Measurements from ENCODE around the gene PCGF1.

Gene PCGF1

DNA sequence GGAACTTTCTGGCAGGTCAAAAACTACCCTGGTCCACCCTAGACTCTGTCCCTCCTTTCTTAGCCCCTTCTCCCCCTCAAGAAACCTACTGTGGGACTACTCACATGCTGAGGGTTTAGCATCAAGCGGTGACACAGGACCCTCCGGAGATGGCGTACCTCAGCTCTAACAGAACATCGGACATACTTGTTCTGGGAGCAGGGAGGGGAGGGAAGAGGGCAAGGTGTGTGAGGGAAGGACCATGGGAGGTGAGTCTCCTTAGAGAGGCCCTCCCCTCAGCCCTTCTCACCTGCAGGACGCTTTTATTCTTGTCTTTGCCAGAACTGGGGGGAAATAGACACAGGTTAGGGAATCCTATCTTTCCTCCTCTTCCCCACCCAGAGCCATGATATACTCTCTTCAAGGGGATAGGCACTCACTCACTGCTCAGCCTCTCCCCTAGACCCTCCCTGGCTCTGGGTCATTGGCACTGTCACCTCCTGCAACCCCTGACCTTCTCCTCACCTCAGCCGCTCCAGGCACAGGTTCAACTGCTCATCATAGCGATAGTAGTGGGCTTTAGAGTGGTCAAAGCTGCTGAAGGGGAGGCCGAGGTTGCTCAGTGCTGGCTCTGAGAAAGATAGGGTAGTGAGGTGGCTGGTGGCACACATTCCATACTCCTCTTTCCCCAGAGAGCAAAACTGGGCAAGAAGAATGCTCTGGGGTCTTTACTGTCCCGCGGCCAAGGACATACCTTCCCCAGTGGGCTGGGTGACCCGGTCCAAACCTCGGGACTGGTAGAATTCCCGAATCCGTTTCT lies 1.8 kb downstream of the PCGF1 start:
- CTCF ChIA-PET, result interaction anchor here (1.6 to 3.3 kb wide), 6 partner anchors 14 to 82 kb away, joined by 5 to 20 read pairs (median 10); partner anchors contain the start of genes AUP1, CCDC142, HTRA2 and TTC31
- POLR2A ChIA-PET, result no interaction called here

DNA sequence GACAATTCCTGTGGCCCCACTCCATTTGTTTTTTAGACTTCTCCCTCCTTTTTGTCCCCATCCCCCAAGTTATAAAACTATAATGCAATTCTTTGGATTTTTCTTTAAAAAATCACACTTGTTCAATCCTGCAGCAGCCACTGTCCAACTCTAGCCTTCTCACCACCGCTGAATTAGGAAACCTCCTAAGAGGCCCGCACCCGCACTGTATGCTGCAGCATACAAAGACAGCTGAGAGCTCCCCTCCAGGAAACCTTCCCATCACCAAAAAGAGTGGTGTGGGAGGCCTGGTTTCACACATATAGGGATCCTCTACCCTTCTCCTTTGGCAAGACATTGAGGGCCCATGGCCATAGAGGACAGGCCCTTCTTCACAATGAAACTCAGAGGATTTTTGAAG lies 2.9 kb downstream of the PCGF1 start:
- CTCF ChIA-PET, result interaction anchor here (1.2 to 3.3 kb wide), 7 partner anchors 12 to 83 kb away, joined by 4 to 20 read pairs (median 6); partner anchors contain the start of genes AUP1 and HTRA2
- POLR2A ChIA-PET, result interaction anchor here (1.7 kb wide), 1 partner anchor 46 kb away, joined by 8 read pairs; the partner anchor contains the start of gene WBP1
- no peak for DNase-seq (ENCODE audit: extremely low spot score)
- TF ChIP-seq, protein P1, sequence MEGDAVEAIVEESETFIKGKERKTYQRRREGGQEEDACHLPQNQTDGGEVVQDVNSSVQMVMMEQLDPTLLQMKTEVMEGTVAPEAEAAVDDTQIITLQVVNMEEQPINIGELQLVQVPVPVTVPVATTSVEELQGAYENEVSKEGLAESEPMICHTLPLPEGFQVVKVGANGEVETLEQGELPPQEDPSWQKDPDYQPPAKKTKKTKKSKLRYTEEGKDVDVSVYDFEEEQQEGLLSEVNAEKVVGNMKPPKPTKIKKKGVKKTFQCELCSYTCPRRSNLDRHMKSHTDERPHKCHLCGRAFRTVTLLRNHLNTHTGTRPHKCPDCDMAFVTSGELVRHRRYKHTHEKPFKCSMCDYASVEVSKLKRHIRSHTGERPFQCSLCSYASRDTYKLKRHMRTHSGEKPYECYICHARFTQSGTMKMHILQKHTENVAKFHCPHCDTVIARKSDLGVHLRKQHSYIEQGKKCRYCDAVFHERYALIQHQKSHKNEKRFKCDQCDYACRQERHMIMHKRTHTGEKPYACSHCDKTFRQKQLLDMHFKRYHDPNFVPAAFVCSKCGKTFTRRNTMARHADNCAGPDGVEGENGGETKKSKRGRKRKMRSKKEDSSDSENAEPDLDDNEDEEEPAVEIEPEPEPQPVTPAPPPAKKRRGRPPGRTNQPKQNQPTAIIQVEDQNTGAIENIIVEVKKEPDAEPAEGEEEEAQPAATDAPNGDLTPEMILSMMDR (IDR thresholded peaks at IDR 0.05; ENCODE audit: control extremely low read depth, extremely low read depth, low read depth, missing control alignments), result no peak

More for the DNA sequence above, 1.8 kb downstream of the PCGF1 start:
- DNase-seq (ENCODE audit: extremely low spot score), result no peak
- TF ChIP-seq, protein P1 (IDR thresholded peaks at IDR 0.05; ENCODE audit: control extremely low read depth, extremely low read depth, low read depth, missing control alignments), result no peak

DNA sequence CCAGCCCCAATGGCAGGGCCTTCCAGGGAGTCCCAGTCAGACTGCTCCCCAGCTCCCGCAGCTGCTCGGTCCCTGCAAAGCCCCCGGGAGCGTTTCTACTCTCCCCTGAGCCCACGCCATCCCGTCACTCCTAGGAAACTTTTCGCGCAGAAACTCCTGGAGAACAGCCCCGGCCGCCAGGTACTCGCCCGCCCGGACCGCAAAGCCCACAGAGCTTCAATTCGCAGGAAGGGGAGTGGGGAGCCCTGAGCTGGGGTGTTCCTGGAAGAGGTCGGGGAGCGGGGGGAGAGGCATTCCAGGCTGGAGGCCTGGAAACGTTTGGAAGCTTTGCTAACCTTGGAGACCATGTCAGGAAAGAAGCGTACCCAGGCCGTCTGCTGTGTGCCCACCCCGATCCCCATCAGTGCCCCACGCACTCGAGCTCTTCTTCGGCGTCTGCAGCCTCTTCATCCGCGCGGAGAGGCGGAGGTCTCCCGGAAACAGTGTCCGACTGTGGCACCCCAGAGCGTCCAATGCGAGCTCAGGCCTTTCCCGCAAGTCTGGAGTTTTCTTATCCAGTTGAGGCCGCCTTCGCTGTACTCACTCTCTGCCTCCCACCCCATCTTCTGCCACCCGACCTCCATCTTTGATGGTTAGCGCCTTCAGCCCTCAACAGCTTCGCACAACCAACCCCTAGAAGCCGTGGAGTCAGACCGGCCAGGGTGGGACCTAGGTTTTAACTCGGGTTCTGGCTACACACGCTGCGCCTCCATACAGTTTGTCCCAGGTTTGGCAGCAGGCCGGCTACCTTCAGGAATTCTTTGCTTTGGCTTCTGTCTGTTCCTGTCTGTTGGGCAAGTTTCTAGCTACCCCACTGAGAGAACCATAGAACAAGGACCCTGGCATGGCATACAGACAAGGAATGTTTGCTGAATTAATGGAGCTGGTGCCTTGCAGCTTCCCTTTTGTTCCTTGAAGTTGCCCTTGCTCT lies 3.7 kb downstream of the PCGF1 start:
- TF ChIP-seq, protein P1 (IDR thresholded peaks at IDR 0.05; ENCODE audit: control extremely low read depth, extremely low read depth, low read depth, missing control alignments), result no peak
- ChIA-PET CTCF (interaction anchor here (0.9 to 3.3 kb wide), 12 partner anchors 8 to 84 kb away, joined by 3 to 20 read pairs (median 4); partner anchors contain the start of genes AUP1, CCDC142, HTRA2 and TTC31), POLR2A (interaction anchor here (0.7 to 1.7 kb wide), 2 partner anchors 45 to 49 kb away, joined by 3 to 8 read pairs; partner anchors contain the start of genes INO80B and WBP1)
- no peak for DNase-seq (ENCODE audit: extremely low spot score)

DNA sequence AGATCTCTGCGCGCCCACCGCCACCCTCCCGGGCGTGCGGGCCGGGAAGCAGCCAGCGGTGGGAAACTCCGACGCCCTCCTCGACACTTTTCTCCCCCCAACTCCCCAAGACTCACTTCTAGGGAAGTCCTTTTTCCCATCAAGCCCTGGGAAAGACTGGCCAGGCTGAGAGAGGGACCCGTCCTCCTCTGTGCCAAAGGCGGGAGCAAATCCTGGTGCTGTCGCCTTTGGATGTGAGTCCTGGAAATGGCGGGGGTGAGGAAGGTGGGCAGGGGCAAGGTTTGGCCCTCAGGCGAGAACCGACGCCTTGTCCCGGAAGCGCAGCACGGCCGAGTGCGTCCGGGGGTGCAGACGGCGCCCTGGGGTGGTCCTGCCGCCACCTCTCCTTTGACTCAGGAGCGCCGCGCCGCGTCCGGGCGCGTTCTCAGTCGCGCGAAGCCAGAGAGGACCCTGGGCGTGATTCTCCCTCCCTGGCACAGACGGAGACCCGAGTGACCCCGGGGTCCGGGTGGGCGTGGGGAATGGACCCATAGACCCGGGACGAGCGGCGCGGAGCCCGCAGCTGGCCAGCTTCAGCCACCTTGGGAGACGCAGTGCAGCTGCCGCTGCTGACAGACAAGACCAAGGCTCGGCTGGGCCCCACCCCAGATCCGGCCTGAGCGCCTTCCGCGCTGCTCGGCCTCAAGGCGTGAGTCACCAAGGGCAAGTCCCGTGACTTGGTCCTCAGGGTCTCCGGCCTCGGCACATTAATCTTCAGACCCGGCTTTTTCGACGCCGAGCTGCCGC lies 4.6 kb downstream of the PCGF1 start:
- CTCF ChIA-PET, result interaction anchor here (1.1 to 3.3 kb wide), 8 partner anchors 11 to 85 kb away, joined by 3 to 20 read pairs (median 4); partner anchors contain the start of genes AUP1, CCDC142, HTRA2 and TTC31
- DNase-seq (ENCODE audit: extremely low spot score), result peak; percentile 80

DNA sequence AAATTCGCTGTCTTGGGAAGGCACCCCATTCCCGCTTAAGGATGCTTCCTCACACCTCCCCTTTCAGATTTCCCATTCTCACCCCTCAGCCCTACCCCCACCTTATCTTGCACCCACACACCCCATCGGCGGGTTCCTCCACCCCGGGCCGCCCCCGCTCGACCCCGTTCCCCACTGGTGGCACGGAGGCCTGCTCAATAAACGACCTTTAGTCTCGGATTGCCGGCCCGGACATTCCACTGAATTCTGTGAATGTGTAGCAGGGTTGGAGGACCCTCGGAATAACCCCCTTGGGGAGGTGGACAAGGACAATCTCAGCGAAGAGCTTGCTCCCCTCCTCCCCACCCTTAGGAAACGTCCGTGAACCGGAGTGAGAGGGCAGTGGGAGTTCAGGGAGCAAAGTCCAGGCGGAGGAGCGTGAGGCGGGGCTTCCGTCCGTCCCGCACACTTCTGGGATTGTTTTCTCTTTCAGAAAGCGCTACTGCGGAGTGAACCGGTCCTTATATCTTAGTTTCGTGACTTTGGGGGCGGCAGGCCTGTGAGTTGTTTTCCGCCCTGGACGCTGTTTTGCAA lies 5.3 kb downstream of the PCGF1 start:
- POLR2A ChIA-PET, result no interaction called here
- TF ChIP-seq, protein P1 (IDR thresholded peaks at IDR 0.05; ENCODE audit: control extremely low read depth, extremely low read depth, low read depth, missing control alignments), result no peak
- CTCF ChIA-PET, result interaction anchor here (1.1 to 3.0 kb wide), 6 partner anchors 17 to 72 kb away, joined by 3 to 20 read pairs (median 4); partner anchors contain the start of genes AUP1 and HTRA2
- DNase-seq (ENCODE audit: extremely low spot score), result peak; percentile 43

More for the DNA sequence above, 4.6 kb downstream of the PCGF1 start:
- POLR2A ChIA-PET, result interaction anchor here (0.7 to 1.7 kb wide), 2 partner anchors 45 to 48 kb away, joined by 3 to 8 read pairs; partner anchors contain the start of genes INO80B and WBP1
- TF ChIP-seq, protein P1 (IDR thresholded peaks at IDR 0.05; ENCODE audit: control extremely low read depth, extremely low read depth, low read depth, missing control alignments), result peak; percentile 57

All from GM10248 (cell line).